ENCODE measurements around the gene DERL3.

- TF ChIP-seq CTCF (tag by site-specific recombination; IDR thresholded peaks at IDR 0.05) (no peak), PRDM4 (tag by site-specific recombination; IDR thresholded peaks at IDR 0.05) (no peak), SCRT2 (tag by site-specific recombination; IDR thresholded peaks at IDR 0.05) (no peak), ELK4 (IDR thresholded peaks at IDR 0.05; ENCODE audit: borderline replicate concordance, low read depth, low read length) (no peak), ZEB2 (tag by site-specific recombination; IDR thresholded peaks at IDR 0.05) (no peak), REST (tag by site-specific recombination; IDR thresholded peaks at IDR 0.05) (no peak), ZNF561 (tag by site-specific recombination; IDR thresholded peaks at IDR 0.05; ENCODE audit: borderline replicate concordance) (no peak), ZNF639 (tag by site-specific recombination; IDR thresholded peaks at IDR 0.05) (no peak), ZNF138 (tag by site-specific recombination; IDR thresholded peaks at IDR 0.05; ENCODE audit: borderline replicate concordance) (no peak)
Measured at GRCh38 chr22:23845265-23846080, 6.7 kb upstream of the DERL3 start.

Measured in HEK293 (cell line).